GM21529 (cell line): ENCODE results near the gene HOXD10.

Experiments
- ATAC-seq: cut with Tn5 transposase; IDR thresholded peaks from one replicate; pipeline ENCODE4 v1.9.1; 2021; ENCODE audit not compliant: unreplicated experiment

The HOXD10 gene

DNA sequence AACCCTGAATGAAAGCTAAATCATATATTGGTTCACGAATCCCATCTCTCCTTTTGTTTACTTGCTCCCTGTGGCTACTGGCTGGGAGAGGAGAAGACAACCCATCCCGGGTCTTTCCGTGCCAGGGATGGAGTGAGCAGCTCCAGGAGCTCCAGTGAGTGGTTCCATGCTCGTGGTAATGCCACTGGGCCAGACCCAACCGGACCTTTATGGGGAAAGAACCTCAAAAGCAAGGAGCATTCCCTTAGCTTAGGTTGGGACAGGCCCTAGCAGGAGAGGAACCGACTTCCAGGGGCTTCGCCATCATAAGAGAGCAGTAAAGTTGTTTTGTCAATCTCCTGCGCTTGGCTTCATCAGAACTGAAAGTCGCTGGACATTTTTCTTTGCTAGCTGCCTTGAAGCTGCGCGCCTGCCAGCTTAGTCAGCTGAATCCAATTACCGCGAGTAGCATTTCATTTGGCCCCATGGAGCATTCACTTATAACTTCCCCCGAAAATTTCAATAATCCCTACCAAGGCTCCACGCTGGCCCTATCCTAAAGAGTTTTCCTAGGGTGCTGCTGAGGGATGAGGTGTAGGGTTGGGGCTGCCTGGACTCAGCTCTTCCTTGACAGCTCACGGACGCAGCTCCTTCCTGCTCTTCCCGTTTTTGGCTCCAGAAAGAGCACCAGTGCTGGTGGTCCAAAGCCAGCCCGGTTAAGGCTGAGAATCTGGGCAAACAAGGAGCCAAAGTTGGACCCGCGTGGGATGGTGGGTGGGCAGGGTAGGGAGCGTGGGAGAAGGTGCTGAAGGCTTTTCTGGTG lies 45.4 kb downstream of the HOXD10 start:
- ATAC-seq = no peak

DNA sequence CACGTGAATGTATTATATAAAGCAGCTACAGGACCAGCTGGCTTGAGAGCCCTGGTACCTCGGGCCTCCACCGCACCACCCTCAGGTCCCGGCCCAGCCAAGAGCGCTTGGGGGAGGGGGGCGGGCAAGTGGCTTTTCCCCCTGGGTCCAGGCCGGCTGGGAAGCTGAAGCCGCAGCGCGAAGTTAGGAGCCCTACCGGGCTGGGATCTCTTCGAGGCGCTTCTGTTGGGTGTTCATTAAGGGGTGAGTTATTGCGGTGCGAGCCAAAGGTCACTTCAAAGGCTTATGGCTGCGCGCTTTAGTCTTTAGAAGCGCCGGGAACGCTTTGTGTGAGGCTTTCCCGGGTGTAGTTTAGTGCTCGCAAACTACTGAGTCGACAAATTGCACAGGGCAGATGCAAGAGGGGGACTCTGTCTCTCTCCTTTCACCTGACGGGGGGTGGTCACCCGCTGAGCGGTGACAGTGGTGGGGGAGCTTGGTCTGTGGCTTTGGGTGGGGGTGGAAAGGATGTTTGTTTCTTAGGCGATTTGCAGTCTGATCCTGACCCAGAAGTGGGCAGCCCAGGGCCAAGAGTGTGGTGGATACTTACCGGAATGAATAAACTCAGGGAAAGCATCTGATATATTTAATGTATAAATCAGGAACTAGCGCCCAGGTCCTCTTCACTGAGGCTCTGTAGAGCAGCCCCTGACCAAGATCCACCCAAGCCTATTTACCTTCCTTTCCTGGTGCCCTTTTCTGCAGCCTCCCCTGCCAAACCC lies 46.5 kb downstream of the HOXD10 start:
- no peak for ATAC-seq

DNA sequence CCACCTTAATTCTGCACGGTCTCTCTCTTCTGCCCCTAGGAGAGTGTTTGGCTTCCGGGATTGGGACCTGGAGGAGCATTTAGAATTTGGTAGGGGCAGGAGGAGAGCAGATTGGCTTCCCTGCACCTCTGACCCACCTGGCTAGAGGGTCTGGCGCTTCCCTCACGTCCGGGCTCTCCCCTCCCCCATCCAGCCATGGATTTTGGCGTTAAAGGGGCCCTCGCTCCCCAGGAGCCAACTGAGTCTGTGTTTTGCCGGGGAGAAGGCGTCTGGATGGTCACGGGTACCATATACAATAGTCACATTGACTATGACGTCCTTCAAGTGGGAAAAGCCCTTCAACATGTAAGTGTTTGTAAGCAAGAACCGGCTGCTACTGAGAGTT lies 47.1 kb downstream of the HOXD10 start:
- no peak for ATAC-seq

DNA sequence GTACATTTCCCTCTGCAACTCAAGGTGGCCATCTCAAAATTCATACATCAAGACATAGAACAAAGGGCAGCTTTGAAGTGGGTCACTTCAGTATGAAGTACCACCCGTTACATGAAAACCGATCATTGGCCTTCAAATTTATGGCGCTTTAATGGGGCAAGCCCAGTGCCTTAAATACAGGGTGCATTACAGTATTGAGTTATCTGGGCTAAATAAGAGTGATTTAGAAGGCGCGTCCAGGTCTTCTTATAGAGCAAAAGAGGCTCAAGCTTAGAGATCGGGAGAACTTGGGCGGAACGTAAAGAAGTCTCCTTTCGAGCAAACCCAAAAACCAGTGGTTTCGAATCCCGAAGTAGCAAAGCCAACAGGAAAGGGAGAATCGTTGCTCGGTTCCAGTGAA lies 47.6 kb downstream of the HOXD10 start:
- no peak for ATAC-seq

DNA sequence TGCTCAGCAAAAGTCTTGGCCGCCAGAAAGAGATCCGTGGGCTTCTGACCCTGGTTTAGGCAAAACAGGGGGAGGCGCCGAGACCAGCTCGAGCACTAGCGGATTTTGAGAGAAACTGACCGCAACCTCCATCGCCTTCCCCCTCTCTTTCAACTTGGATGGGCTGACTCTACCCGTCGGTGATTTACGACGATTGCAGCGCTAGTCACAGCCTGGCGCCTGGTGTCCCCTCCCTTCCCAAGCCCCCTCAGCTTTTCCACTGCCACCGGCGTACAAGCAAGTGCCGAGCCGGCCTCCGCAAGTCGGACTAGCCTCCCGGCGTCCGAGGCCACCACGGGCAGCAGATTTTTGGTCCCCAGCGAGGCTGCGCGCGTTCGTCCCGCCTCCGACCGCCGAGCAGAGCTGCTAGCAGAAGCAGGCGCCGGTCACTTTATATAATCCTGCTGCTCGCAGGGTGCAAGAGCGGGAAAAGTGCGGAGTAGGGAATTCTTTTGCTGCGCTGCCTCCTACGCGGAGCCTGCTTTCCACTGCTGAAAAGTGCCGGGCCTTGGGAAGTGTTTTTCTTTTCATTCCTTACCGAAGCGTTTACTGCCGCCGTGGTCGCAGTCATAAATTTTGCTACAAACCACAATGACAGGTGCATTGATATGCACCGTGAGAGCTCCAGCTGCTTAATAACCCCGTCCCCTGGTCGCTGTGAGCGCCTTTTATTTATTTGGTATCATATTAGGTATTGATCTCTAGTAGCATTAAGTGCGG lies 48.2 kb downstream of the HOXD10 start:
- no peak for ATAC-seq

DNA sequence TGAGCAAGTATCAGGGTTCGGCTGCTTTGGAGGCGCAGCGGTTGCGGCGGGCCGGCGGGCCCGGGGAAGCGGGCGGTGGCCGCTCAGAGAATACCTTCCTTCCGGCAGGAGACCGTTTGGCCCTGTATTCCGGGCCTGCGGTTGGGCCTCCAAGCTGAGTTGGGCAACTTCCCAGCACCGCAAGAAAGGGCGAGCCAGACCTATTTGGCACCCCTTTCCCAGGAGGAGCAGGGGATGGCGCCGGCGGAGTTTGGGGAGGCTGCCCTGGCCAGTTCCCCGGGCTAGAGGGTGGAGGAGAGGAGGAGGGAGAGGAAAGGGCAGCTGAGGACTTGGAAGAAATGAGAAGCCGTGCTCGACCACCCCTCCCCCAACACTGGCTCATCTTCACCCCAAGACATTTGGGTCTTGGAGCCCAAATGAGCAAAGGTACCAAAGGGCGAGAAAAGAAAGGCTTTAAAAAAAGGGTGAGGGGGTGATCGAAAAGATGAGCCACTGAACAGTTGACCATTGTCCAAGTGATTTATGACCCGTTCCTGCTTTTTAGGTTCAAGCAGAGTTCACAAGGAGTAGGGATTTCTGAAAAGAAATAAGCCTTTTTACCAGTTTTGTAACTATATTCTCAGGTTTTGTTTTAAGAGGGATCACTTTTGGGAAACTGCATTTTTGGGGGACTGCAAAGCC lies 48.9 kb downstream of the HOXD10 start:
- ATAC-seq = no peak

DNA sequence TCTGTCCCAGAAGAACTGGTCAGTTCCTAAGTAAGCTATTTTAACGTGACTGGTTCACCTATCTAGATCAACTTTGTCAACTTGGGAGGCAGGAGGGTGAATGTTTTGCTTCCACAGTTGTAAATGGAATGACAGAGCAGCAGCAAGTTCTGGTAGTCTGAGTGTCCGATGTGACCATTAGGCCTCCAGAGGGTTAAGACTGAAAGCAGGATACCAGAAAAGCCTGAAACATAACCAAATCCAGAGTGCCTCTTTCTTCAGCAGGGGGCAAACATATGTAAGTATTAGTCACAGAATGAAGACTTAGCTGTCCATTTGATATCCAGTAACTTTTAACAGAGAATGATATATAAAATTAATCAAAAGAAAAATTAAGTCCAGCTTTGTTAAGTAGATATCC lies 49.7 kb downstream of the HOXD10 start:
- no peak for ATAC-seq

DNA sequence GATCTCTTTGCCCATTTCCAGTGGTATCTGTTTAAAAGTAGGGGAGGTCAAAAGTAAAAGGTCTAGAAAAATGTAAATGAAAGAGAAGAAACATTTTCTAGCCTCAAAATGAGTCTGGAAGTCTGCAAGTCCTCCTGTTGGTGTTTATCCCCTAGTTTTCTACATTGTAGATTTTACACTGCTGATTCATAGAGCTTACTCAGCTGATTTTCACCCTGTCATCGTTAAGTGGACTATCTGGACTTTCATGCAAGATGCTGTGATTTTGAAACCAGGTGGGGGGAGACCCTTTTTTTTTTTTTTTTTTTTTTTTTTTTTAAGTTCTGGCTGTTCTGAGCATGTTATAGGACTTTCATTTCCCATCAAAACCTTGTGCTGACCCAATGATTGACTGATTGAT lies 50.8 kb downstream of the HOXD10 start:
- no peak for ATAC-seq

DNA sequence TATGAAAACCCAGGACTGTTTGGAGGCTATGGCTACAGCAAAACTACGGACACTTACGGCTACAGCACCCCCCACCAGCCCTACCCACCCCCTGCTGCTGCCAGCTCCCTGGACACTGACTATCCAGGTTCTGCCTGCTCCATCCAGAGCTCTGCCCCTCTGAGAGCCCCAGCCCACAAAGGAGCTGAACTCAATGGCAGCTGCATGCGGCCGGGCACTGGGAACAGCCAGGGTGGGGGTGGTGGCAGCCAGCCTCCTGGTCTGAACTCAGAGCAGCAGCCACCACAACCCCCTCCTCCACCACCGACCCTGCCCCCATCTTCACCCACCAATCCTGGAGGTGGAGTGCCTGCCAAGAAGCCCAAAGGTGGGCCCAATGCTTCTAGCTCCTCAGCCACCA lies 52.6 kb downstream of the HOXD10 start:
- no peak for ATAC-seq
